ENCODE data around the gene MAP2K1. TPM values are rescaled to one million over a fixed set of nuclear protein-coding genes. Genes with fewer than 3 reads are reported as not detected.
"Not testable (repeated sequence)": the region's sequence is repeated elsewhere in the genome, so short reads cannot be mapped to it uniquely, and the experiment has no call there.

The MAP2K1 gene
- total RNA-seq, 2 experiments from 2014 or later = 33.8 to 34.7 TPM

DNA sequence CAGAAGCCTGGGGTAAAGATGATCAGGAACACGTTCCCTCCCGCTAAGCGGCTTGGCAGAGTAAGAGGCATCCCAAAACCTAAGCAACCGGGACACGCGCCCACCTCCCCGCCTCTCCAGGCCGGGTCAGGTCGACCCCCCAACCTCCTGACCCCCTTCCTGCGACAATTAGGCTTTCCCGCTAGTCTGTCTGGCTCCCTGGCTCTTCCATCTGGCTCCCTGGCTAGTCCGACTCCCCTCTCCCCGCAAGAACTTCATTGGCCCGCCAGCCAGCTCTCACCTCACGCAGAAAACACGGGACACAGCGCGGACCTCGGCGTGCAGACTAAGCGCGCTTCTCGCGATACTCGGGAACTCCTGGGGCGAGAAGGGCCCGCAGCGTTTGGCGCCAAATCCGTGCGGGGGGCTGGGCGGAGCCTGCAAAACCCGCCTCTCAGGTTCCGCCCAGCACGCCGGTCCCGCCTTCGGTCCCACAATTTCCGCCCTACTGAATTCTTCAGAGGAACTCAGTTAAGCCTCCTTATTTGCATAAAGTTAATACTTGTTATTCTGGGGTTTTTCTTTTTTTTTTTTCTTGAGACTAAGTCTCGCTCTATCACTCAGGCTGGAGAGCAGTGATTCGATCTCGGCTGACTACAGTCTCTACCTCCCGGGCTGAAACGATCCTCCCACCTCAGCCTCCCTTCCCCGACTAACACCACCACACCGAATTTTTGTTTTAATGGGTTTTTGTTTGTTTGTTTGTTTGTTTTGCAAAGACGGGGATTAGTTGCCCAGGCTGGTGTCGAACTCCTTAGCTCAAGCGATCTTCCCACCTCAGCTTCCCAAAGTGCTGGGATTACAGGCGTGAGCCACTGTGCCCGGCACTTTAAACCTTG, 30.1 kb upstream of the MAP2K1 start, which contains the start of gene TIPIN:
TIPIN (minus strand) TSS at position 327 of the 878 bp plus-strand sequence. CDS start 3,738 bp downstream, outside the sequence.
- H3K27me3 ChIP-seq (ENCODE audit: control insufficient read depth in 1 of 2, insufficient read depth in 2 of 2, low read length in 2 of 2) = no peaks in the 10 kb centered on the region
- peak; percentile 94 to 99 (median 96) for DNase-seq

DNA sequence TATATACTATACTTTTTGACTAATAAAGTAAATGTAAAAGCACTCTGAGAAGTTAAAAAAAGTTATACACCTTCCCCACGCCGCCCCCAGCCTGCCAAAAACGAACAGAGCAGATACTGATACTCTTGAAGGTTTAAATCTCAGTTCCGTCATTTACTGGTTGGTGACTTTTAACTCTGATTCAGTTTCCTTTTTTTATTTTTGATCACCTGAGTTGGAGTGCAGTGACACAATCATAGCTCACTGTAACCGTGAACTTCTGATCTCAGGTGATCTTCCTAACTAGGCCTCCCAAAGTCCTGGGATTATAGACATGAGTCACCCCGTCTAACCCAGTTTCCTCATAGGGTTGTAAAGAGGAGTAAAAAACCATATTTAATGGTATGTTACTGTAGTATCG, 27.0 kb upstream of the MAP2K1 start:
- Mint-ChIP-seq H3K4me1 (ENCODE audit: low read depth) (peaks cover 15% of the 10 kb centered on the region), H3K36me3 (ENCODE audit: low read depth) (peaks cover 3% of the 10 kb centered on the region), H3K4me3 (peak overlapping the region; percentile 30), H3K27ac (no peak overlapping the region), H3K9me3 (no peaks in the 10 kb centered on the region), H3K27me3 (no peaks in the 10 kb centered on the region)
- ChIA-PET CTCF (no interaction called here), POLR2A (no interaction called here)
- Histone ChIP-seq H3K4me1 (ENCODE audit: insufficient read depth, low read length) (peaks cover 20% of the 10 kb centered on the region), H3K9me3 (ENCODE audit: control insufficient read depth in 1 of 2, insufficient read depth in 1 of 2, low read length in 2 of 2) (no peaks in the 10 kb centered on the region), H3K4me3 (ENCODE audit: low read length) (no peak overlapping the region), H3K27me3 (ENCODE audit: control insufficient read depth in 1 of 2, insufficient read depth in 2 of 2, low read length in 2 of 2) (no peaks in the 10 kb centered on the region), H3K27ac (ENCODE audit: low read depth in 1 of 2, low read length in 2 of 2) (no peak overlapping the region), H3K36me3 (ENCODE audit: insufficient read depth, low read length) (no peaks in the 10 kb centered on the region)
- DNase-seq (no peak), ATAC-seq (ENCODE audit: poor library complexity) (no peak)
- intact Hi-C loops (cut with DNase I, micrococcal nuclease) = loop anchor here in 1 of 2 experiments (5.0 kb wide), 2 partner anchors 43 to 67 kb away; partner anchors contain the start of gene DIS3L
- TF ChIP-seq, protein P1, sequence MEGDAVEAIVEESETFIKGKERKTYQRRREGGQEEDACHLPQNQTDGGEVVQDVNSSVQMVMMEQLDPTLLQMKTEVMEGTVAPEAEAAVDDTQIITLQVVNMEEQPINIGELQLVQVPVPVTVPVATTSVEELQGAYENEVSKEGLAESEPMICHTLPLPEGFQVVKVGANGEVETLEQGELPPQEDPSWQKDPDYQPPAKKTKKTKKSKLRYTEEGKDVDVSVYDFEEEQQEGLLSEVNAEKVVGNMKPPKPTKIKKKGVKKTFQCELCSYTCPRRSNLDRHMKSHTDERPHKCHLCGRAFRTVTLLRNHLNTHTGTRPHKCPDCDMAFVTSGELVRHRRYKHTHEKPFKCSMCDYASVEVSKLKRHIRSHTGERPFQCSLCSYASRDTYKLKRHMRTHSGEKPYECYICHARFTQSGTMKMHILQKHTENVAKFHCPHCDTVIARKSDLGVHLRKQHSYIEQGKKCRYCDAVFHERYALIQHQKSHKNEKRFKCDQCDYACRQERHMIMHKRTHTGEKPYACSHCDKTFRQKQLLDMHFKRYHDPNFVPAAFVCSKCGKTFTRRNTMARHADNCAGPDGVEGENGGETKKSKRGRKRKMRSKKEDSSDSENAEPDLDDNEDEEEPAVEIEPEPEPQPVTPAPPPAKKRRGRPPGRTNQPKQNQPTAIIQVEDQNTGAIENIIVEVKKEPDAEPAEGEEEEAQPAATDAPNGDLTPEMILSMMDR (IDR thresholded peaks at IDR 0.05) = no peak

More for the DNA sequence above, 30.1 kb upstream of the MAP2K1 start, which contains the start of gene TIPIN:
- H3K9me3 Mint-ChIP-seq = no peaks in the 10 kb centered on the region
- H3K27ac ChIP-seq (ENCODE audit: low read depth in 1 of 2, low read length in 2 of 2) = peak within 1 kb of the TSS; percentile 24 to 56
- POLR2A ChIA-PET = interaction anchor here (1.0 to 3.4 kb wide), 5 partner anchors 31 to 149 kb away, joined by 3 to 19 read pairs (median 5); partner anchors contain the start of genes MAP2K1, SNAPC5 and ZWILCH
- peaks cover 10% of the 10 kb centered on the region for H3K36me3 ChIP-seq (ENCODE audit: insufficient read depth, low read length)
- ATAC-seq (ENCODE audit: poor library complexity) = peak; percentile 96
- peaks cover 23% of the 10 kb centered on the region for H3K4me1 Mint-ChIP-seq (ENCODE audit: low read depth)
- CTCF ChIA-PET = interaction anchor here (1.6 to 3.0 kb wide), 2 partner anchors 29 to 142 kb away, joined by 13 to 15 read pairs; partner anchors contain the start of genes MAP2K1 and SNAPC5
- H3K36me3 Mint-ChIP-seq (ENCODE audit: low read depth) = peaks cover 20% of the 10 kb centered on the region
- peak within 1 kb of the TSS; percentile 74 for H3K4me3 ChIP-seq (ENCODE audit: low read length)
- H3K4me3 Mint-ChIP-seq = peak within 1 kb of the TSS; percentile 89
- intact Hi-C loops (cut with DNase I, micrococcal nuclease) = loop anchor here (1.0 to 5.0 kb wide), 7 partner anchors 30 to 346 kb away; partner anchors contain the start of genes MAP2K1 (in 2 of the 2), DIS3L (in 1 of the 2), RPL4 (in 1 of the 2) and SMAD6 (in 1 of the 2)
- TF ChIP-seq, protein P1 (IDR thresholded peaks at IDR 0.05) = no peak
- no peaks in the 10 kb centered on the region for H3K27me3 Mint-ChIP-seq
- H3K27ac Mint-ChIP-seq = peak within 1 kb of the TSS; percentile 81
- H3K4me1 ChIP-seq (ENCODE audit: insufficient read depth, low read length) = peaks cover 20% of the 10 kb centered on the region
- no peaks in the 10 kb centered on the region for H3K9me3 ChIP-seq (ENCODE audit: control insufficient read depth in 1 of 2, insufficient read depth in 1 of 2, low read length in 2 of 2)

DNA sequence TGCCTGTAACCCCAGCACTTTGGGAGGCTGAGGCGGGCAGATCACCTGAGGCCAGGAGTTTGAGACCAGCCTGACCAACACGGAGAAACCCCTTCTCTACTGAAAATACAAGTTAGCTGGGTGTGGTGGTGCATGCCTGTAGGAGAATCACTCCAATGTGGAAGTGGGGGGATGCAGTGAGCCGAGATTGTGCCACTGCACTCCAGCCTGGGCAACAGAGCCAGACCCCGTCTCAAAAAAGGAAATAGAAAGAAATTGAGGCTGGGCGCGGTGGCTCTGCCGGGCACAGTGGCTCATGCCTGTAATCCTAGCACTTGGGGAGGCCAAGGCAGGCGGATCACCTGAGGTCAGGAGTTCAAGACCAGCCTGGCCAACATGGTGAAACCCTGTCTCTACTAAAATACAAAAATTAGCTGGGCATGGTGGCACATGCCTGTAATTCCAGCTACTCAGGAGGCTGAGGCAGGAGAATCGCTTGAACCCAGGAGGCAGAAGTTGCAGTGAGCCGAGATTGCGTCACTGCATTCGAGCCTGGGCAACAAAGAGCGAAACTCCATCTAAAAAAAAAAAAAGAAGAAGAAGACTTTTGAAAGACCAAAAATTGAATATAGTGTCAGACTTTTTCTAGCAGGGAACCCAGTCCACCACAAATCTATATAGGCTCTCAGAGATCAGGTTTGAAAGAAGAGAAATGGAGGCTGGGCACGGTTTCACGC, 24.8 kb upstream of the MAP2K1 start:
- H3K36me3 ChIP-seq (ENCODE audit: insufficient read depth, low read length); ATAC-seq (ENCODE audit: poor library complexity); H3K27me3 ChIP-seq (ENCODE audit: control insufficient read depth in 1 of 2, insufficient read depth in 2 of 2, low read length in 2 of 2); H3K27ac ChIP-seq (ENCODE audit: low read depth in 1 of 2, low read length in 2 of 2); H3K9me3 ChIP-seq (ENCODE audit: control insufficient read depth in 1 of 2, insufficient read depth in 1 of 2, low read length in 2 of 2); H3K27me3 Mint-ChIP-seq; intact Hi-C loops (cut with DNase I, micrococcal nuclease); H3K4me1 ChIP-seq (ENCODE audit: insufficient read depth, low read length); CTCF ChIA-PET; DNase-seq; H3K4me1 Mint-ChIP-seq (ENCODE audit: low read depth); H3K4me3 Mint-ChIP-seq; H3K27ac Mint-ChIP-seq; POLR2A ChIA-PET; H3K36me3 Mint-ChIP-seq (ENCODE audit: low read depth); H3K4me3 ChIP-seq (ENCODE audit: low read length); H3K9me3 Mint-ChIP-seq: not testable (repeated sequence)

Measured in CD4-positive, alpha-beta T cell (primary cell).